H1 (cell line): ENCODE results near the gene PCDHA7. TPM values are rescaled to one million over a fixed set of nuclear protein-coding genes. Genes with fewer than 3 reads are reported as not detected.

Experiments
- ATF3 ChIP-seq: IDR thresholded peaks from 2 replicates; pipeline ENCODE4 v1.6.1; 2011; ENCODE audit warnings: low read depth, mild to moderate bottlenecking, low read length; ENCODE audit not compliant: insufficient read depth
- CHD7 ChIP-seq: fragments of 300-600 bp; sonication (generic); IDR thresholded peaks from 2 replicates; pipeline ENCODE4 v1.7.1; 2012; ENCODE audit warnings: low read length, moderate library complexity, mild to moderate bottlenecking, inconsistent platforms; ENCODE audit not compliant: insufficient replicate concordance
- E2F6 ChIP-seq: IDR thresholded peaks from 2 replicates; pipeline ENCODE4 v1.6.1; 2012; ENCODE audit warnings: inconsistent platforms
- EGR1 ChIP-seq: IDR thresholded peaks from 2 replicates; pipeline ENCODE4 v1.6.1; 2011; ENCODE audit warnings: low read depth, low read length, borderline replicate concordance
- EZH2 ChIP-seq: fragments of 200-600 bp; sonication (generic); IDR thresholded peaks from 2 replicates; pipeline ENCODE4 v1.7.1; 2012; ENCODE audit warnings: low read depth, mild to moderate bottlenecking, moderate library complexity, low read length, inconsistent platforms; ENCODE audit not compliant: severe bottlenecking
- JUN ChIP-seq: IDR thresholded peaks from 2 replicates; pipeline ENCODE4 v1.6.1; 2011; ENCODE audit warnings: low read depth, mild to moderate bottlenecking, improper control_type of control experiment, low read length
- KDM1A ChIP-seq: fragments of 200-600, 300-600 bp; sonication (generic); IDR thresholded peaks from 2 replicates; pipeline ENCODE4 v1.7.1; 2016; ENCODE audit warnings: mild to moderate bottlenecking, low read length, borderline replicate concordance
- SIX5 ChIP-seq: IDR thresholded peaks from 2 replicates; pipeline ENCODE4 v1.6.1; 2011; ENCODE audit warnings: mild to moderate bottlenecking, low read depth, low read length
- SP1 ChIP-seq: IDR thresholded peaks from 2 replicates; pipeline ENCODE4 v1.6.1; 2011; ENCODE audit warnings: low read depth, low read length
- TCF12 ChIP-seq: IDR thresholded peaks from 2 replicates; pipeline ENCODE4 v1.6.1; 2011; ENCODE audit warnings: low read depth, mild to moderate bottlenecking, low read length
- TEAD4 ChIP-seq: IDR thresholded peaks from 2 replicates; pipeline ENCODE4 v1.6.1; 2012; ENCODE audit warnings: low read depth, low read length, inconsistent platforms, mixed read lengths
- YY1 ChIP-seq: IDR thresholded peaks from 2 replicates; pipeline ENCODE4 v1.6.1; 2011; ENCODE audit warnings: low read depth, mild to moderate bottlenecking, low read length
- polyA plus RNA-seq, 7 experiments: library from polyadenylated mRNA; depleted of rRNA in 3 of 7; stranded (reverse) in 5 of 7; unstranded in 2 of 7; fragments of >200 nt in 5 of 7; fragments of 200-250 nt in 2 of 7; gene quantifications; 1 replicate in 5 of 7; 2 replicates in 1 of 7; 4 replicates in 1 of 7; pipeline versions ENCODE4 v1.2.1 to v1.2.3, GENCODE V29; 2011 to 2013; ENCODE audit warnings: missing spikeins in 2 of 7, mixed read lengths in 2 of 7
- total RNA-seq: library from RNA; stranded (reverse); fragmentation: NEBNext Ultra II Directional; extraction: Animal tissue kit (Norgen Biotek cat#: 25700); gene quantifications from 2 replicates; pipeline ENCODE4 v1.2.1, GENCODE V29; 2021

Gene PCDHA7
- total and polyA plus RNA-seq, 2 of the 8 experiments (the other 6 are each of a cell fraction or from before 2014, with no cell fraction given): 0.86 to 1.6 TPM

- no peak for TF ChIP-seq CHD7
- TF ChIP-seq YY1: no peak
- TF ChIP-seq EGR1: no peak
- TF ChIP-seq EZH2: no peak
- TF ChIP-seq TCF12: no peak
- no peak for TF ChIP-seq SP1
- no peak for TF ChIP-seq KDM1A
- no peak for TF ChIP-seq JUN
- no peak for TF ChIP-seq ATF3
- TF ChIP-seq SIX5: no peak
- TF ChIP-seq E2F6: no peak
- no peak for TF ChIP-seq TEAD4
These were observed 11.8 kb upstream of the PCDHA7 start (continued) for GRCh38 chr5:140822281-140822629.
